ENCODE data around the gene ACOXL. TPM values are rescaled to one million over a fixed set of nuclear protein-coding genes. Genes with fewer than 3 reads are reported as not detected.
"Not testable (repeated sequence)": the region's sequence is repeated elsewhere in the genome, so short reads cannot be mapped to it uniquely, and the experiment has no call there.

The ACOXL gene
- not detected for total RNA-seq
- long read RNA-seq: 0 reads

- intact Hi-C loops (cut with DNase I): no loop called here
- ATAC-seq (ENCODE audit: poor library complexity) (no peak), DNase-seq (no peak)
Observed at GRCh38 chr2:110732422-110733413, at the start of gene ACOXL. Gene ACOXL, plus strand, starts transcription at chr2:110732573. Its CDS starts 35,817 bp downstream, at chr2:110768390.

GRCh38 chr2:110682872-110683271 lies 49.5 kb upstream of the ACOXL start:
- intact Hi-C loops (cut with DNase I): no loop called here
- DNase-seq (no peak), ATAC-seq (ENCODE audit: poor library complexity) (no peak)

GRCh38 chr2:110687775-110688484 lies 44.4 kb upstream of the ACOXL start:
- ATAC-seq (ENCODE audit: poor library complexity); intact Hi-C loops (cut with DNase I): not testable (repeated sequence)

GRCh38 chr2:110688594-110689091 lies 43.7 kb upstream of the ACOXL start:
- intact Hi-C loops (cut with DNase I): no loop called here
- ATAC-seq (ENCODE audit: poor library complexity): no peak
- DNase-seq: no peak

More at GRCh38 chr2:110687775-110688484, 44.4 kb upstream of the ACOXL start:
- not testable (repeated sequence) for DNase-seq

- ATAC-seq (ENCODE audit: poor library complexity) (no peak), DNase-seq (no peak)
- intact Hi-C loops (cut with DNase I): no loop called here
Observed at GRCh38 chr2:110690083-110690965, 42.0 kb upstream of the ACOXL start.

- no peak for ATAC-seq (ENCODE audit: poor library complexity)
- DNase-seq: no peak
- intact Hi-C loops (cut with DNase I): no loop called here
Observed at GRCh38 chr2:110691612-110692258, 40.6 kb upstream of the ACOXL start.

- ATAC-seq (ENCODE audit: poor library complexity); intact Hi-C loops (cut with DNase I); DNase-seq: not testable (repeated sequence)
Observed at GRCh38 chr2:110695146-110695898, 37.1 kb upstream of the ACOXL start.

- intact Hi-C loops (cut with DNase I); DNase-seq; ATAC-seq (ENCODE audit: poor library complexity): not testable (repeated sequence)
Observed at GRCh38 chr2:110698253-110698652, 34.1 kb upstream of the ACOXL start.

GRCh38 chr2:110702514-110703380 lies 29.6 kb upstream of the ACOXL start:
- intact Hi-C loops (cut with DNase I): no loop called here
- DNase-seq: no peak
- no peak for ATAC-seq (ENCODE audit: poor library complexity)

GRCh38 chr2:110707386-110707965 lies 24.9 kb upstream of the ACOXL start:
- intact Hi-C loops (cut with DNase I): no loop called here
- no peak for DNase-seq
- no peak for ATAC-seq (ENCODE audit: poor library complexity)

- DNase-seq (no peak), ATAC-seq (ENCODE audit: poor library complexity) (no peak)
- intact Hi-C loops (cut with DNase I): no loop called here
Observed at GRCh38 chr2:110708455-110708854, 23.9 kb upstream of the ACOXL start.

GRCh38 chr2:110712737-110713136 lies 19.6 kb upstream of the ACOXL start:
- intact Hi-C loops (cut with DNase I): no loop called here
- ATAC-seq (ENCODE audit: poor library complexity) (no peak), DNase-seq (no peak)

- intact Hi-C loops (cut with DNase I): no loop called here
- DNase-seq (no peak), ATAC-seq (ENCODE audit: poor library complexity) (no peak)
Observed at GRCh38 chr2:110713513-110714362, 18.6 kb upstream of the ACOXL start.

GRCh38 chr2:110714452-110715224 lies 17.7 kb upstream of the ACOXL start:
- intact Hi-C loops (cut with DNase I): no loop called here
- ATAC-seq (ENCODE audit: poor library complexity): no peak

More at GRCh38 chr2:110714452-110715224, 17.7 kb upstream of the ACOXL start:
- no peak for DNase-seq

All from Right ventricle myocardium superior (tissue), 1 donor.